CD14-positive monocyte (primary cell): ENCODE data around the gene RASSF5. TPM values are rescaled to one million over a fixed set of nuclear protein-coding genes. Genes with fewer than 3 reads are reported as not detected.
A peak's percentile ranks its signal among the peaks of the same experiment; 100 is the strongest.

ENCODE experiments used
- DNase-seq, 3 donors: peaks; one replicate each; pipeline ENCODE4 v3.0.0-alpha.2; 2011 to 2022
- H2AFZ ChIP-seq: 2 replicates; pipeline ENCODE4 v1.6.0; 2012; ENCODE audit warnings: mild to moderate bottlenecking, low read depth, low read length, inconsistent platforms; ENCODE audit not compliant: insufficient read depth, poor library complexity, severe bottlenecking
- H3K27ac ChIP-seq, 2 donors: 1 replicate in 1 of 2; 2 replicates in 1 of 2; pipeline ENCODE4 v1.5.1; 2012 to 2013; ENCODE audit warnings: low read length in 2 of 2, control low read depth in 1 of 2, inconsistent platforms in 1 of 2, low read depth in 1 of 2, mild to moderate bottlenecking in 1 of 2
- H3K27me3 ChIP-seq, 2 donors: one replicate each; pipeline versions ENCODE4 v1.6.0 to v1.6.1; 2011 to 2013; ENCODE audit warnings: low read length in 2 of 2; ENCODE audit not compliant: control insufficient read depth in 2 of 2, insufficient read depth in 2 of 2
- H3K36me3 ChIP-seq, 2 donors: replicated peaks in 1 of 2; 1 replicate in 1 of 2; 2 replicates in 1 of 2; pipeline versions ENCODE4 v1.5.1 to v1.6.1; 2012 to 2013; ENCODE audit warnings: low read length in 2 of 2, control low read depth in 1 of 2, inconsistent platforms in 1 of 2, mild to moderate bottlenecking in 1 of 2; ENCODE audit not compliant: insufficient read depth in 2 of 2, control insufficient read depth in 1 of 2
- H3K4me1 ChIP-seq, 2 donors: 1 replicate in 1 of 2; 2 replicates in 1 of 2; pipeline versions ENCODE4 v1.5.1 to v1.6.1; 2012 to 2013; ENCODE audit warnings: low read length in 2 of 2, control low read depth in 1 of 2, inconsistent platforms in 1 of 2, mild to moderate bottlenecking in 1 of 2, moderate library complexity in 1 of 2; ENCODE audit not compliant: insufficient read depth in 2 of 2, control insufficient read depth in 1 of 2
- H3K4me2 ChIP-seq: replicated peaks from 2 replicates; pipeline ENCODE3; 2012; ENCODE audit warnings: low read length, moderate library complexity, mild to moderate bottlenecking; ENCODE audit not compliant: poor library complexity, severe bottlenecking; ENCODE audit errors: extremely low read depth
- H3K4me3 ChIP-seq, 3 experiments: fragments of 200-600 bp in 1 of 3; sonication (generic) in 1 of 3; replicated peaks in 1 of 3; 1 replicate in 2 of 3; 2 replicates in 1 of 3; pipeline ENCODE4 v1.5.1; 2011 to 2013; ENCODE audit warnings: low read length in 3 of 3, mild to moderate bottlenecking in 3 of 3, control low read depth in 2 of 3, low read depth in 2 of 3, inconsistent platforms in 1 of 3, moderate library complexity in 1 of 3
- H3K79me2 ChIP-seq: 2 replicates; pipeline ENCODE4 v1.6.0; 2012; ENCODE audit warnings: mild to moderate bottlenecking, control low read depth, inconsistent platforms, low read length, moderate library complexity; ENCODE audit not compliant: insufficient read depth
- H3K9ac ChIP-seq: 2 replicates; pipeline ENCODE4 v1.6.0; 2017; ENCODE audit warnings: low read length, mild to moderate bottlenecking; ENCODE audit not compliant: insufficient read depth, poor library complexity, severe bottlenecking
- H3K9me3 ChIP-seq, 2 donors: replicated peaks in 1 of 2; 1 replicate in 1 of 2; 2 replicates in 1 of 2; pipeline versions ENCODE4 v1.5.1 to v1.6.1; 2012 to 2013; ENCODE audit warnings: low read length in 2 of 2, control low read depth in 1 of 2; ENCODE audit not compliant: control insufficient read depth in 1 of 2, insufficient read depth in 1 of 2
- H4K20me1 ChIP-seq: 2 replicates; pipeline ENCODE4 v1.6.0; 2012; ENCODE audit warnings: mild to moderate bottlenecking, low read length, control low read depth, moderate library complexity; ENCODE audit not compliant: insufficient read depth
- H3K27ac Mint-ChIP-seq, 7 donors: one replicate each; pipeline ENCODE4 v1.8.0; 2020; ENCODE audit warnings: mild to moderate bottlenecking in 7 of 7, mixed read lengths in 7 of 7, moderate library complexity in 6 of 7, inconsistent platforms in 2 of 7
- H3K27me3 Mint-ChIP-seq, 3 donors: one replicate each; pipeline ENCODE4 v1.8.0; 2021 to 2022; ENCODE audit warnings: low read depth in 3 of 3, mild to moderate bottlenecking in 3 of 3, mixed read lengths in 3 of 3, moderate library complexity in 3 of 3, inconsistent platforms in 1 of 3
- H3K36me3 Mint-ChIP-seq, 2 donors: one replicate each; pipeline ENCODE4 v1.8.0; 2020; ENCODE audit warnings: mixed read lengths in 2 of 2, inconsistent platforms in 1 of 2, mild to moderate bottlenecking in 1 of 2
- H3K4me1 Mint-ChIP-seq: one replicate; pipeline ENCODE4 v1.8.0; 2020; ENCODE audit warnings: mild to moderate bottlenecking, mixed read lengths
- H3K4me3 Mint-ChIP-seq, 2 donors: one replicate each; pipeline ENCODE4 v1.8.0; 2020; ENCODE audit warnings: mild to moderate bottlenecking in 2 of 2, mixed read lengths in 2 of 2, moderate library complexity in 1 of 2
- H3K9me3 Mint-ChIP-seq, 7 donors: one replicate each; pipeline ENCODE4 v1.8.0; 2020 to 2022; ENCODE audit warnings: mixed read lengths in 7 of 7, mild to moderate bottlenecking in 6 of 7, moderate library complexity in 6 of 7, inconsistent platforms in 2 of 7
- WGBS: methylation state at CpG from one replicate; pipeline ENCODE4 v1.1.5; 2013; ENCODE audit warnings: missing lambda C conversion rate; ENCODE audit not compliant: insufficient coverage; 5-methylcytosine and 5-hydroxymethylcytosine counted together
- intact Hi-C, 2 donors: fragments of 100-400 bp; cut with micrococcal nuclease; formaldehyde crosslinking; loops; one replicate each; pipeline versions ENCODE4 v1.15.0 to v1.15.1; 2023
- polyA plus RNA-seq, 3 donors: library from polyadenylated mRNA; depleted of rRNA in 1 of 3; unstranded in 2 of 3; stranded (reverse) in 1 of 3; fragments of 300-500 nt in 2 of 3; fragments of >200 nt in 1 of 3; fragmentation: Illumina TruSeq in 2 of 3; gene quantifications; 1 replicate in 2 of 3; 2 replicates in 1 of 3; pipeline ENCODE4 v1.2.3, GENCODE V29; 2012 to 2021
- TF ChIP-seq, protein P1 (sequence below): fragments of 200-600 bp; IDR thresholded peaks from one replicate; pipeline ENCODE4 v1.8.0; 2022; ENCODE audit warnings: antibody characterized with exemption, mild to moderate bottlenecking

The RASSF5 gene
- polyA plus RNA-seq, 3 donors: 81.6 to 129 (median 127) TPM

DNA sequence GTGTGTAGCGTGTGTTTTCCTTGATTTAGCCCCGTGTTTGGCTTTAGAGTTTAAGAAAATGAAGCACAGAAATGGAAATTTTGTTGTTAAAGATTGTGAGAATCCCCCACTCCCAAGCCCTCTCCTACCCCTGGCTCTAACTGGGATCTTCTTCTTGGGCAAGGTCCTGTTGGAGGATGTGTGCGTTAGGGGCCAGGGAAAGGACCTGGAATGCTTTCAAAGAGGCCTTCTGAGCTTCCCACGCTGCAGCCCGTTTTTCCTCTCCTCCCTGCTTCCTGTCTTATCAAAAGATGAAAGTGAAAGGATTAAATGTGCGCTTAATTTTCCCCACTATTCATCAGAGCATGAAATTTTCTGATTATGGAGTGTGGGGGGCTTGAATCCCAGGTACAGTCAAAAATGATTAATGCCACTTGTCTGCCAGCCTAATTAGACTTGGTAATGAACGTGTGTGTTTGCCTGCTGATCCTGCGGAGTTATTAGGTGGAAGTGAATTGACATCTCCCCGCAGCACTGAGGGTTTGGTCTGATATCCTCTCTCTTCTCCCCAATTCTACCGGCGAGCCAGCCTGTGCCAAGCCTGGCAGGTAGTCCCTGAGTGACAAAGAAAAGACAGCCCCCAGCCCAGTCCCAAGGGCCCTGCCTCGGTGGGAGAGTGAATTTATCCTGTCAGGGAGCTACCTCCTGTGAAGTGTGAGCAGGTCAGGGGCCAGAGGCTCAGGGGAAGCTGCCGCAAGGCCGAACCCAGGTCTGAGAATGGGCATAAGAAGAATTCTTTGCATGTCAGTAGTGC, 4.9 kb downstream of the RASSF5 start:
- no peak overlapping the region for H3K4me3 ChIP-seq
- Mint-ChIP-seq H3K4me1 (peaks cover 54% of the 10 kb centered on the region), H3K9me3 (peaks cover 0 to 6% (median 4%) of the 10 kb centered on the region in 7 donors), H3K27me3 (peaks cover 30 to 57% (median 41%) of the 10 kb centered on the region in 3 donors), H3K36me3 (peaks cover 9 to 19% of the 10 kb centered on the region in 2 donors), H3K27ac (peak overlapping the region in 3 of 7 donors; percentile 28 to 37 (median 30)), H3K4me3 (peak overlapping the region in 1 of 2 donors; percentile 57)
- no peak for DNase-seq
- no peak overlapping the region for H2AFZ ChIP-seq
- peaks cover 42 to 51% of the 10 kb centered on the region in 2 donors for H3K4me1 ChIP-seq
- H3K9ac ChIP-seq: no peak overlapping the region
- H3K27me3 ChIP-seq: peaks cover 27 to 34% of the 10 kb centered on the region in 2 donors
- H3K79me2 ChIP-seq: no peaks in the 10 kb centered on the region
- H3K27ac ChIP-seq: no peak overlapping the region
- no peaks in the 10 kb centered on the region for H3K9me3 ChIP-seq
- H3K4me2 ChIP-seq: no peak overlapping the region
- 85% methylated on average over 3 of the region's 14 CpGs for WGBS
- intact Hi-C loops: no loop called here
- TF ChIP-seq, protein P1, sequence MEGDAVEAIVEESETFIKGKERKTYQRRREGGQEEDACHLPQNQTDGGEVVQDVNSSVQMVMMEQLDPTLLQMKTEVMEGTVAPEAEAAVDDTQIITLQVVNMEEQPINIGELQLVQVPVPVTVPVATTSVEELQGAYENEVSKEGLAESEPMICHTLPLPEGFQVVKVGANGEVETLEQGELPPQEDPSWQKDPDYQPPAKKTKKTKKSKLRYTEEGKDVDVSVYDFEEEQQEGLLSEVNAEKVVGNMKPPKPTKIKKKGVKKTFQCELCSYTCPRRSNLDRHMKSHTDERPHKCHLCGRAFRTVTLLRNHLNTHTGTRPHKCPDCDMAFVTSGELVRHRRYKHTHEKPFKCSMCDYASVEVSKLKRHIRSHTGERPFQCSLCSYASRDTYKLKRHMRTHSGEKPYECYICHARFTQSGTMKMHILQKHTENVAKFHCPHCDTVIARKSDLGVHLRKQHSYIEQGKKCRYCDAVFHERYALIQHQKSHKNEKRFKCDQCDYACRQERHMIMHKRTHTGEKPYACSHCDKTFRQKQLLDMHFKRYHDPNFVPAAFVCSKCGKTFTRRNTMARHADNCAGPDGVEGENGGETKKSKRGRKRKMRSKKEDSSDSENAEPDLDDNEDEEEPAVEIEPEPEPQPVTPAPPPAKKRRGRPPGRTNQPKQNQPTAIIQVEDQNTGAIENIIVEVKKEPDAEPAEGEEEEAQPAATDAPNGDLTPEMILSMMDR: no peak
- H4K20me1 ChIP-seq: peaks cover 7% of the 10 kb centered on the region
- no peaks in the 10 kb centered on the region for H3K36me3 ChIP-seq

DNA sequence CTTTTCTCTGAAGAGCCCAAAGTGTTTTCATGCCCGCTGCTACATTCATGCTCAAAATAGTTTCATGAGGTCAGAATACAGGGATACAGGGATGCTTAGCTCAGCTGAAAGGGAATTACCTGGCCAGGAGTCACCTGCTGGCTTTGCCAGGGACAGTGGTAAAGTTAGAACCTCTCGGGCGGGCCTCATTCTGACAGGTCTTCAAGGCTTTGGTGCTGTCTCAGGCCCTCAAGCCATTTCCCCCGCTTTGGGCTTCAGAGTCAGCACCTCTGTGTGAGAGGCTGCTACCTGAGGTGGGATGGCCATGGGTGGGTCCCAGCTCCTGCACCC, 5.5 kb downstream of the RASSF5 start:
- H2AFZ ChIP-seq: no peak overlapping the region
- no peak for DNase-seq
- Mint-ChIP-seq H3K36me3 (peaks cover 9 to 19% of the 10 kb centered on the region in 2 donors), H3K27me3 (peaks cover 29 to 53% (median 39%) of the 10 kb centered on the region in 3 donors), H3K4me1 (peaks cover 54% of the 10 kb centered on the region), H3K4me3 (no peak overlapping the region), H3K27ac (peak overlapping the region in 1 of 7 donors; percentile 28), H3K9me3 (peaks cover 0 to 6% (median 4%) of the 10 kb centered on the region in 7 donors)
- H3K27me3 ChIP-seq: peaks cover 26 to 33% of the 10 kb centered on the region in 2 donors
- 93% methylated on average over 4 of the region's 4 CpGs for WGBS
- H3K79me2 ChIP-seq: no peaks in the 10 kb centered on the region
- no peak overlapping the region for H3K9ac ChIP-seq
- peaks cover 40 to 49% of the 10 kb centered on the region in 2 donors for H3K4me1 ChIP-seq
- H4K20me1 ChIP-seq: peaks cover 7% of the 10 kb centered on the region
- no peaks in the 10 kb centered on the region for H3K36me3 ChIP-seq
- no peak overlapping the region for H3K27ac ChIP-seq
- H3K9me3 ChIP-seq: no peaks in the 10 kb centered on the region
- H3K4me3 ChIP-seq: no peak overlapping the region
- intact Hi-C loops: no loop called here
- H3K4me2 ChIP-seq: no peak overlapping the region
- TF ChIP-seq, protein P1: no peak
